ENCODE measurements around the gene NT5C. TPM values are rescaled to one million over a fixed set of nuclear protein-coding genes. Genes with fewer than 3 reads are reported as not detected.

Gene NT5C
- total RNA-seq, 2 experiments from 2014 or later, result 14.1 to 16.1 TPM

DNA sequence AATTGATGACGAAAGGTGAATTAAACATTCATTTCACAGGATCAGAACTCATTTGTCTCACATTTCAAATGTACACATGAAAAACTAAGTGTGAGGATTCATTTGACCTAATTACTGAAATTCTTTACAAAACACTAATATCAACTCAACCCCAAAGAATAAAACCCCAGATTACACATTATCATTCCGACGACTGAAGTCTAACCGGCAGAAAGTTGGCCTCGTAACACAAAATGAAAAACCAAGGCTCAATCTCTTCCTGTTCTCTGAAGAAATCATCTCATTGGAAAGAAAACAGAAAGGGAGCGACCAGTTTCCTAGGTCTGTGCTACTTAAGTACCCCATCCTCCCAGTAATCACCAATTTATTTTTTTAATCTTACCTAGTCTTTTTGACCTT is 21.0 kb upstream of the NT5C start:
- peaks cover 7% of the 10 kb centered on the region for H3K36me3 ChIP-seq (ENCODE audit: insufficient read depth, low read length)
- peaks cover 37% of the 10 kb centered on the region for H3K4me1 Mint-ChIP-seq (ENCODE audit: low read depth)
- peak overlapping the region; percentile 96 for H3K4me3 ChIP-seq (ENCODE audit: low read length)
- ATAC-seq (ENCODE audit: poor library complexity), result no peak
- peak overlapping the region; percentile 79 for H3K27ac Mint-ChIP-seq
- H3K4me1 ChIP-seq (ENCODE audit: insufficient read depth, low read length), result peaks cover 32% of the 10 kb centered on the region
- POLR2A ChIA-PET, result no interaction called here
- H3K9me3 Mint-ChIP-seq, result no peaks in the 10 kb centered on the region
- no peaks in the 10 kb centered on the region for H3K27me3 ChIP-seq (ENCODE audit: control insufficient read depth in 1 of 2, insufficient read depth in 2 of 2, low read length in 2 of 2)
- DNase-seq, result no peak
- no peak overlapping the region for H3K27ac ChIP-seq (ENCODE audit: low read depth in 1 of 2, low read length in 2 of 2)
- intact Hi-C loops (cut with DNase I, micrococcal nuclease), result no loop called here
- TF ChIP-seq CTCF (IDR thresholded peaks at IDR 0.05), result no peak
- H3K9me3 ChIP-seq (ENCODE audit: control insufficient read depth in 1 of 2, insufficient read depth in 1 of 2, low read length in 2 of 2), result no peaks in the 10 kb centered on the region
- H3K4me3 Mint-ChIP-seq, result peak overlapping the region; percentile 97
- CTCF ChIA-PET, result no interaction called here
- H3K36me3 Mint-ChIP-seq (ENCODE audit: low read depth), result peaks cover 40% of the 10 kb centered on the region
- H3K27me3 Mint-ChIP-seq, result no peaks in the 10 kb centered on the region

DNA sequence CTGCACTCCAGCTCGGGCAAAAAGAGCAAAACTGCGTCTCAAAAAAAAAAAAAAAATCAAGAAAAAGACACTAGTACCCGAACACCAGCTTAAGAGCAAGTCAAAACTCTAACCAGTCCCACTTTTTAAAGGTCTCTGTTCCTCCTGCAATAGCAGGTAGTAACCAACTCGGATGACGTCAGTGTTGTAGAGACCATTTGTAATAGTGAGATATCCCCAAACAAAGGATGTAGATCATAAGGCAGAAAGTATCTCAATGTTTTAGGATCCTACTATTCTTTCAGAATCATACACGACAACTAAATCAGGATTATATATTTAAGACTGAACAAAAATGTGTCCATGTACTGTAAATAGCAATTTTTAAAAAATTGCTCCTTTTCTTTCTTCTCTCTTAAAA is 20.4 kb upstream of the NT5C start:
- H3K27me3 ChIP-seq (ENCODE audit: control insufficient read depth in 1 of 2, insufficient read depth in 2 of 2, low read length in 2 of 2), result no peaks in the 10 kb centered on the region
- no peaks in the 10 kb centered on the region for H3K9me3 ChIP-seq (ENCODE audit: control insufficient read depth in 1 of 2, insufficient read depth in 1 of 2, low read length in 2 of 2)
- Mint-ChIP-seq H3K27ac (peak overlapping the region; percentile 52), H3K4me1 (ENCODE audit: low read depth) (peaks cover 37% of the 10 kb centered on the region), H3K9me3 (no peaks in the 10 kb centered on the region), H3K36me3 (ENCODE audit: low read depth) (peaks cover 46% of the 10 kb centered on the region), H3K4me3 (peak overlapping the region; percentile 97), H3K27me3 (no peaks in the 10 kb centered on the region)
- CTCF ChIA-PET, result interaction anchor here (0.8 to 1.8 kb wide), 2 partner anchors 20 to 38 kb away, joined by 4 to 5 read pairs; no protein-coding TSS in a partner anchor
- intact Hi-C loops (cut with DNase I, micrococcal nuclease), result no loop called here
- ATAC-seq (ENCODE audit: poor library complexity) (no peak), DNase-seq (peak in 2 of 14 experiments; percentile 39 to 44)
- no peak overlapping the region for H3K27ac ChIP-seq (ENCODE audit: low read depth in 1 of 2, low read length in 2 of 2)
- no peak overlapping the region for H3K4me3 ChIP-seq (ENCODE audit: low read length)
- TF ChIP-seq CTCF (IDR thresholded peaks at IDR 0.05), result no peak
- peaks cover 13% of the 10 kb centered on the region for H3K36me3 ChIP-seq (ENCODE audit: insufficient read depth, low read length)
- peaks cover 32% of the 10 kb centered on the region for H3K4me1 ChIP-seq (ENCODE audit: insufficient read depth, low read length)
- POLR2A ChIA-PET, result no interaction called here

DNA sequence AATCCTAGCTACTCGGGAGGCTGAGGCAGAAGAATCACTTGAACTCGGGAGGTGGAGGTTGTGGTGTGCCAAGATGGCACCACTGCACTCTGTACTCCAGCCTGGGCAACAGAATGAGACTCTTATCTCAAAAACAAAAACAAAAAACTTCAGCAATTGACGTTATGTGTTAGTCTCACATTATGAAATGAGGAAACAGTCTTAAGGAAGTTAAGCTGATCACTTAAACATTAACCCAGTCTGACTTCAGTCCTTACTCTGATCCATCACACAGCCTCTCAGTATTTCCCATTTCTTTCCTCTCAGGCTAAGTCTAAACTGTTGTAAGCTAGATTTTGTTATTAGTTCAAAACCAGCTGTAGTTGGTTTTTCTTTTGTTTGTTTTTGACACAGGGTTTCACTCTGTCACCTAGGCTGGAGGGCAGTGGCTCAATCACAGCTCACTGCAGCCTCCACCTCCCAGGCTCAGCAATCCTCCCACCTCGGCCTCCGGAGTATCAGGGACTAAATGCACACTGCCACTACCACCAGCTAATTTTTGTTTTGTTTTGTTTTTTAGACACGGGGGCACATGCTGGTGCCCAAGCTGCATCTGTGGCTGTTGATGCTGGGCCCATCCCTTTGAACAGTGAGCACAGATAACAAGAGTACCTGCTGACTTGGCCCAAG is 16.5 kb upstream of the NT5C start:
- Mint-ChIP-seq H3K27me3 (no peaks in the 10 kb centered on the region), H3K36me3 (ENCODE audit: low read depth) (peaks cover 63% of the 10 kb centered on the region), H3K27ac (peak overlapping the region; percentile 13), H3K4me3 (no peak overlapping the region), H3K4me1 (ENCODE audit: low read depth) (peaks cover 23% of the 10 kb centered on the region), H3K9me3 (no peaks in the 10 kb centered on the region)
- no peaks in the 10 kb centered on the region for H3K27me3 ChIP-seq (ENCODE audit: control insufficient read depth in 1 of 2, insufficient read depth in 2 of 2, low read length in 2 of 2)
- ATAC-seq (ENCODE audit: poor library complexity) (no peak), DNase-seq (peak in 1 of 14 experiments; percentile 15)
- intact Hi-C loops (cut with DNase I, micrococcal nuclease), result no loop called here
- ChIA-PET POLR2A (no interaction called here), CTCF (interaction anchor here (2.1 kb wide), 1 partner anchor 34 kb away, joined by 6 read pairs; no protein-coding TSS in a partner anchor)
- no peak overlapping the region for H3K4me3 ChIP-seq (ENCODE audit: low read length)
- TF ChIP-seq CTCF (IDR thresholded peaks at IDR 0.05), result no peak
- no peak overlapping the region for H3K27ac ChIP-seq (ENCODE audit: low read depth in 1 of 2, low read length in 2 of 2)
- no peaks in the 10 kb centered on the region for H3K9me3 ChIP-seq (ENCODE audit: control insufficient read depth in 1 of 2, insufficient read depth in 1 of 2, low read length in 2 of 2)
- H3K36me3 ChIP-seq (ENCODE audit: insufficient read depth, low read length), result peaks cover 45% of the 10 kb centered on the region
- H3K4me1 ChIP-seq (ENCODE audit: insufficient read depth, low read length), result peaks cover 16% of the 10 kb centered on the region

Data from CD4-positive, alpha-beta T cell (primary cell).